ENCODE results near the gene KLHL4.

DNA sequence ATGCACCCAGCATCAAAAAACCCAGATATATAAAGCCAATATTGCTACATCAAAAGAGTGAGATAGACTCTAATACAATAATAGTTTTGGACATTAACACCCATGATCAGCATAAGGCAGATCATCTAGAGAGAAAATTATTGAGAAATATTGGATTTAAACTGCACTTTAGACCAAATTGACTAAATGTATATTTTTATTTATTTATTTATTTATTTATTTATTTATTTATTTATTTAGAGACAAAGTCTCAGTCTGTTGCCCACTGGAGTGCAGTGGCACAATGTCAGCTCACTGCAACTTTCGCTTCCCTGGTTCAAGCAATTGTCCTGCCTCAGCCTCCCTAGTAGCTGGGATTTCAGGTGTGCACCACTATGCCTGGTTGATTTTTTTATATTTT, 193.0 kb downstream of the KLHL4 start:
- TF ChIP-seq, protein P1, sequence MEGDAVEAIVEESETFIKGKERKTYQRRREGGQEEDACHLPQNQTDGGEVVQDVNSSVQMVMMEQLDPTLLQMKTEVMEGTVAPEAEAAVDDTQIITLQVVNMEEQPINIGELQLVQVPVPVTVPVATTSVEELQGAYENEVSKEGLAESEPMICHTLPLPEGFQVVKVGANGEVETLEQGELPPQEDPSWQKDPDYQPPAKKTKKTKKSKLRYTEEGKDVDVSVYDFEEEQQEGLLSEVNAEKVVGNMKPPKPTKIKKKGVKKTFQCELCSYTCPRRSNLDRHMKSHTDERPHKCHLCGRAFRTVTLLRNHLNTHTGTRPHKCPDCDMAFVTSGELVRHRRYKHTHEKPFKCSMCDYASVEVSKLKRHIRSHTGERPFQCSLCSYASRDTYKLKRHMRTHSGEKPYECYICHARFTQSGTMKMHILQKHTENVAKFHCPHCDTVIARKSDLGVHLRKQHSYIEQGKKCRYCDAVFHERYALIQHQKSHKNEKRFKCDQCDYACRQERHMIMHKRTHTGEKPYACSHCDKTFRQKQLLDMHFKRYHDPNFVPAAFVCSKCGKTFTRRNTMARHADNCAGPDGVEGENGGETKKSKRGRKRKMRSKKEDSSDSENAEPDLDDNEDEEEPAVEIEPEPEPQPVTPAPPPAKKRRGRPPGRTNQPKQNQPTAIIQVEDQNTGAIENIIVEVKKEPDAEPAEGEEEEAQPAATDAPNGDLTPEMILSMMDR (IDR thresholded peaks at IDR 0.05): no peak
- no peak for TF ChIP-seq POLR2A (IDR thresholded peaks at IDR 0.05)

All from right lobe of liver (tissue), 4 donors.